Measurements from ENCODE around the gene SF3B4. TPM values are rescaled to one million over a fixed set of nuclear protein-coding genes. Genes with fewer than 3 reads are reported as not detected.
"Not testable (repeated sequence)": the region's sequence is repeated elsewhere in the genome, so short reads cannot be mapped to it uniquely, and the experiment has no call there.

SF3B4 gene
- total RNA-seq, 1 experiment from 2014 or later = 35.8 TPM

GRCh38 chr1:149888247-149888998 lies 39.2 kb downstream of the SF3B4 start:
- DNase-seq (ENCODE audit: low read depth) = no peak

- DNase-seq (ENCODE audit: low read depth) = peak; percentile 99
Observed at GRCh38 chr1:149887456-149888246, 40.0 kb downstream of the SF3B4 start.

GRCh38 chr1:149887196-149887455 lies 40.5 kb downstream of the SF3B4 start:
- not testable (repeated sequence) for DNase-seq (ENCODE audit: low read depth)

- peak; percentile 99 for DNase-seq (ENCODE audit: low read depth)
Observed at GRCh38 chr1:149886396-149887195, 41.0 kb downstream of the SF3B4 start.

DNA sequence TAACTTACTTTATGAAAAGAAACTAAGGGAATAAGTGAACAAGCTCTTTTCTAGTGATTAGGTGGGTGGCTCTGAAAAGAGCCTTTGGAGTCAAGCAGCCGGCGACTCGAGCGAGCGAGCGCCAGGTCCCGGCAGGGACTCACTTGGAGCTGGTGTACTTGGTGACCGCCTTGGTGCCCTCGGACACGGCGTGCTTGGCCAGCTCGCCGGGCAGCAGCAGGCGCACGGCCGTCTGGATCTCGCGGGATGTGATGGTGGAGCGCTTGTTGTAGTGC lies 41.5 kb downstream of the SF3B4 start:
- DNase-seq (ENCODE audit: low read depth) = not testable (repeated sequence)

GRCh38 chr1:149885339-149886120 lies 42.1 kb downstream of the SF3B4 start:
- peak; percentile 87 for DNase-seq (ENCODE audit: low read depth)

DNA sequence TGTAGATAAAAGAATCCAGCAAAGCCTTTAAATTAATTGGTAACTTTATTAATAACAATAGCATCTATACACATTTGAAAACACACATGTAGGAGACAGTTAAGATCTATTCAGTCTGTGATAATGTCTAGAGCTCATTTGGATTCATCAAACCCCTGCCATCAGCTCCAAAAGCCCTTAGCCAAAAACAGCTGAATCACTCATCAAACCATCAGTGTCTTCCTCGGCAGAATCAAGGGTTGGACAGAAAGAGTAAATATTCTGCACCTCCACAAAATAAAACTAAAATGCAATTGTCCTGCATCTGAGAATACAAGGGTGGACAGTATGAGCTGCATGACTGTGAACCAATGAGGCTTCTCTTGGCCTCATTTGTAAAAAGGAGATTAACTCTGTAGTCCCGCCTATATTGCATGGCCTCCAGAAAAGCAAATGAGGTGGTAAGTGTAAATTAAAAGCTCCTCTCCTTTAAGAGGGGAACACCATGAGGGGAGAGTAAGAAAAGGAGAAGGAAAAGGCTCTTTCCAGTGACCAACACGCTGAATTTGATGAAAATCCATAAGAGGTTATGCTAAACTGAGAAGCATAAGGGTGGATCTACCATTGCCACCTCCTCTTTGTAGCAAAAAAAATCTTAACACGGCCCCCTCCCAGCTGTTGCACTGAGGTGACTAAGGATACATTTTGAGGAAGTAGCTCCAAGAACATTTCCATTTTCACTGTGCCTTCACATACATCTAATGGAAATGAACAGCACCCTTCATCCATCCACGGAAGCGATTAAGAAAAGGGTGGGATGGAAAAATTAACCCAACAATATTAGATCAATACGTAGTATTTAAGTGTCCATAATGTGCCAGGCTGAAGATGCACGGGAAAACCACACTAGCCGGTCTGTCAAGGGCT lies 42.9 kb downstream of the SF3B4 start:
- DNase-seq (ENCODE audit: low read depth) = peak; percentile 78

DNA sequence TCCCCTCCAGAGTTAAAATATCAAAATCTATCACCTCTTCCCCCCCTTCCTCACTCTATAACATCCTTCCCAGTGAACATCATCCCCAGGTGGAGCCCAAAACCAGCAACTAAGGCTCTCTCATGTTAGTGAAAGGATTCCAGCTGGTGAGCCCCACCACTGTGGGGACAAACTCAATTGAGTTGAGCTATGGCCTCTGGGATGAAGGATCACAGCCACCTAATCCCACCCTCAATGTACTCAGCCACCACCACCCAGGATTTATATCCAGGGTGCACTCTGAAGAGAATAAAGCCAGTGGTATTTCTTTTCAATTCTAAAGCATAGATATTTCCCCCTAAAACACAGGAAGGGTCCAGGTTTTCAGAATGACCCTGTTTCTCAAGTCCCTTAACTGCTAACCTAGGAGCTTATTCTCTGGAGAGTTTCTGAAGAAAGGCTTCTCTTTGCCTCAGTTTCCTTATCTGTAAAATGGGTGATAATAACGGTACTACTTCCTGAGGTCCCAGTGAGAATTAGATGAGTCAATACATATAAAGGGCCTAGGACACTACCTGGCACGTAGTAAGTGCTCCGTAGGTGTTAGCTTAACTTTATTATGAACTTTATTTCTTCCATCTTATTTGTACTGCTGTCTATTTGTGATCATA lies 43.9 kb downstream of the SF3B4 start:
- no peak for DNase-seq (ENCODE audit: low read depth)

DNA sequence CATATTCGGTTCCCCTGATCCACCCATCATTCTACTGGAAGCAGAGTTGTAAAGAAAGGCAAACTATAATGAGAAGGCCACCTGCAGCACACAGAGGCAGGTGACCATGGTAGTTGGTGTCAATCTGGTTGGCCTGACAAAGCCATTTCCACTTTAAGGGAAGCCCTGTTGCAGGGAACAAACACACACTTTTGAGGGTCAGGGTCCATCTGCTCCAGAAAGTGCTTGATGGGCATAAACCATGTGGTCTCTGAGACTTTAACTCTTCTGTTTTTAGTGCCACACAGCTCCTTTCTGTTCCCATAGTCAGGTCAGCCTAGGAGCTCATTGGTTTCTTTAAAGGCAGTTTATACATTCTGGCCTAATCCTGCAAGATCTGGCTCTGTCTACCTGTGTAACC lies 45.7 kb downstream of the SF3B4 start:
- DNase-seq (ENCODE audit: low read depth) = no peak

GRCh38 chr1:149879556-149879955 lies 48.0 kb downstream of the SF3B4 start:
- no peak for DNase-seq (ENCODE audit: low read depth)

DNA sequence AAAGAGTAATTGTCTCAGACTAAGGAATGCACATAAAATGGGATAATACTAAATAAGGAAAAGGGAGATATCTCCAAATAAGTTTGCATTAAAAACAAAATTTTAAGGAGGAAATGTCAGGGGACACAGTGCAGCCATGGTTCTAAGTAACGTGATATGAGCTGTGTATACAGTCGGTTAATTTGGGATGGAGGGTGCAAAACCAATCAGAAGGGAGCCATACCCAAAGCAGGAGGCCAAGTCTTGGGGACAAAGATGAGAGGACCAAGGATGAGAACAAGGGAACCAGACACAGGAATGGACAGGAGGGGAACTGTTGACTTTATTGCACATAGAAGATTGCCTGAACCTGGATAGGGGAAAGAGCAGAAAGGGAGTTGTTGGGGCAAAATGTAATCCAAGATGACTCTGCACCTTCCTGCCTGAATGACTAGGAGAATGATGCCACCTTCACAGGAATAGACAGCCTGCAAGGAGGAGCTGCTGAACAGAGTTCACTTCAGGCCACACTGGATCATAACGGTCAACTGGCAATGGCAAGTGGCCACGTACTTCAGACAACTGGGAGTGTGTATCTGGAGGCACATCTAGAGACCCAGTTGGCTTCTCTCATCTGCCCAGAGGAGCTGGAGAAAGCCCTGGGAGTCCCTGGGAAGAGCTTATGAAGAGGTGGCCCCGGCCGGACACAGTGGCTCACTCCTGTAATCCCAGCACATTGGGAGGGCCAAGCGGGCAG lies 50.2 kb downstream of the SF3B4 start:
- DNase-seq (ENCODE audit: low read depth) = no peak

Other genes starting within 250 kb of the SF3B4 start
- gene FCGR1A, start 145.1 kb downstream of the SF3B4 start, total RNA-seq (2014; rRNA removed; shearing (Covaris generic)) = not detected in 2 replicates
- gene BOLA1, start 28.2 kb downstream of the SF3B4 start, total RNA-seq (2014; rRNA removed; shearing (Covaris generic)) = 15.1 and 19.2 TPM in 2 replicates
- 23.1 and 27.7 TPM in 2 replicates for gene SV2A, start 10.0 kb downstream of the SF3B4 start, total RNA-seq (2014; rRNA removed; shearing (Covaris generic))
- gene MTMR11, start 9.1 kb upstream of the SF3B4 start, total RNA-seq (2014; rRNA removed; shearing (Covaris generic)) = 38.2 and 60.8 TPM in 2 replicates
- 5.7 and 10.7 TPM in 2 replicates for gene OTUD7B, start 82.9 kb upstream of the SF3B4 start, total RNA-seq (2014; rRNA removed; shearing (Covaris generic))
- 27.9 and 28.5 TPM in 2 replicates for gene VPS45, start 140.0 kb upstream of the SF3B4 start, total RNA-seq (2014; rRNA removed; shearing (Covaris generic))
- gene PLEKHO1, start 222.1 kb upstream of the SF3B4 start, total RNA-seq (2014; rRNA removed; shearing (Covaris generic)) = 45.1 and 50.1 TPM in 2 replicates

All from HT1080 (cell line).